HG03575 (cell line): ENCODE data around the gene ANOS1.
"Not testable (repeated sequence)": the region's sequence is repeated elsewhere in the genome, so short reads cannot be mapped to it uniquely, and the experiment has no call there.

Source experiments
- ATAC-seq: cut with Tn5 transposase; IDR thresholded peaks from one replicate; pipeline ENCODE4 v1.9.1; 2021; ENCODE audit not compliant: unreplicated experiment, insufficient number of reproducible peaks, low FRiP score; ENCODE audit errors: extremely low read depth

Gene ANOS1

DNA sequence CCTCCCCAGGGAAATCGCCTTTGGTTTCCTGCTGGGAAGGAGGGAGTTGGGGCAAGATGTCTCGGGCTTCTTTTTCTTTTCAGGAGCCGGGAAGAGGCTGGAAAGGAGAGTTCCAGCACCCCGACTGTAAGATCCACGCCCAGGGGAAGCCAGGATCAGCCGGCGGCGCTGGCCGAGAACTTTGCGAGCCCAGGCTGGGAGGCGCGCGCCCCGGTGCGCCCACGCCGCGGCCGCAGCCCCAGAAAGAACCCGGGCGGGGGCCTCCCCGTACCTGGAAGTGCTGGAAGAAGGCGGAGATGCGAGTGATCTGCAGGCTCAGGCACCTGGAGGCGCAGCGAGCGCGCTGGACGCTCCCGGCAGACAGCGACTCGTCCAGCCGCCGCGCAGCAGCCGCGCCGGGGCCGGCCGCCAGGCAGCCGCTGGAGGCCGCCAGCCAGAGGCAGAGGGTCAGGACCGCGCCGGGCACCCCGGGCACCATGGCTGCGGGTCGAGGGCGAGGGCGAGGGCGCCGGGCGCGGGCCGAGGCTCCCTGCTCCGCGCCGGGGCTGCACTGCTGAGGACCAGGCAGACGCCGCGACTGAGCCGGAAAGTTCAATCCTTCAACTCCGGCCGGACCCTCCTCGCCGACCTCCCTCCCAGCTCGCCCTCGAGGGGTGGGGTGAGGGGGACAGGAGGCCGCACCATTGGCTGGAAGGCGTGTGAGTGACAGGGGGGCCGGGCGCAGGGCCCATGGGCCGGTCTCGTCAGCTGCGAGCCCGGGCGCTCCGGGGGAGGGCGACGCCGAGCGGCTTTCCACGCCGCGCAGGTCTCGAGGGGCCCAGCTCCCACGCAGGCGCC is at the start of gene ANOS1:
Gene ANOS1 (minus strand): TSS at position 579 of the 837 bp plus-strand sequence. CDS start 101 bp downstream, at position 478.
- no peak for ATAC-seq

DNA sequence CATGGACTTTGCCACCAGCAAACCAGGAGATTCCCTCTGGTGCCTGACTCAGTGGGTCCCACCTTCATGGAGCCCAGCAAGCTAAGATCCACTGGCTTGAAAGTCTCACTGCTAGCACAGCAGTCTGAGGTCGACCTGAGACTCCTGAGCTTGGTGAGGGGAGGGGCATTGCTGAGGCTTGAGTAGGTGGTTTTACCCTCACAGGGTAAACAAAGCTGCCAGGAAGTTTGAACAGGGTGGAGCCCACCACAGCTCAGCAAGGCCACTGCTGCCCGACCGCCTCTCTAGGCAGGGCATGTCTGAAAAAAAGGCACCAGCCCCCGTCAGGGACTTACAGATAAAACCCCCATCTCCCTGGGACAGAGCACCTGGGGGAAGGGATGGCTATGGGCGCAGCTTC is 41.2 kb upstream of the ANOS1 start:
- ATAC-seq = no peak

- no peak for ATAC-seq
Measured at GRCh38 chrX:8760021-8760420, 28.1 kb upstream of the ANOS1 start.

DNA sequence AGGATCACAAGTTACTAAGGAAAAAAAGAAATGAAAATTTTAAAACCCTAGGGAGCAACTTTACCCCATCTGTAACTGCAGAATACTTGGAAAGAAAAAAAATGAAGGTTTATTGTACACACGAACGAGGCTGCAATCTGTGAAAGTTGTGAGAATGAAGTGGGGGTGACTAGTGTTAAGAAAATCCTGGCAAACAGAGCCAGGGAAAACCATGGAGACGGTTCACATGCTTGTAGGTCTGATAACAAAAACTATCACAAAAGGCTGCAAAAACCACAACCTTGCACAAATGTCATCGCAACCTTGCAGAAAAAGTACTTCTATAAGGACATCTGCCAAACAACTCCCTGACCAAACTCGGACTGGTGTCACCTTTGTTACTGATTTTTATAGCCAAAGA is 26.8 kb upstream of the ANOS1 start:
- not testable (repeated sequence) for ATAC-seq

DNA sequence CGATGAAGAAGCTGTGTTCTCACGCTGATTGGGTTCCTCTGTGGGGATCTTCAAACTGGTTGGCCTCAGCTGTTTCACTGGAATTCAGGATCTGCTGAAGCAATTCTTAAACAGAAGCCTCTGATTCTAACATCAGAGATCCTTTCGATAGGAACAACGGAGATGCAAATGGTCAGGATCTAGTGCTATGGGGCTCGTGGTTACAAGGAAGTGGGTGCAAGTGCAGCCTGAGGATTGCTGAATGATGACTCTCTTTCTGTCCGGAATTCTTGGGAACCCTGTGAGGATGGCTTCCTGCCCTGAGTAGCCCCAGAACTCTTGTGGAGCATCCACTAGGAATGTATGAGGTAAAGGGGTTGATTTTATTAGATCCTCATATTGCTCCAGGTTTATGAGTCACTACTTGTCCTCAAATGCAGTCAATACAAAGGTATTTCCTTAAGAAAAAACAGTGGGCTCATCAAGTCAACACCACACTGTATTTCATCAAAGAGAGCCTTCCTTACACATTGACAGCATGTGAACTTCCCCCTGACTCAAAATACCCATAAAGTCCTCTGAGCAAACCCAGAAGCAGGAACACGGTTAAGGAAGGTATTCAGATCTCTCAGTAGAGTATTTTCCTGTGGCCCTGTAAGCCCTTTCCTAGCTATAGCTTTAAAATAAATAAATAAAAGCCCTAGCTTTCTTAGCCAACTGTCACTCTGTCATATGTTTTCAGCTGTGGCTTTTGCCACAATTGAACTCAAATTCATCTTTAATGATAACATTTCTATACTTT is 25.9 kb upstream of the ANOS1 start:
- not testable (repeated sequence) for ATAC-seq

- no peak for ATAC-seq
Measured at GRCh38 chrX:8755813-8756212, 23.9 kb upstream of the ANOS1 start.

DNA sequence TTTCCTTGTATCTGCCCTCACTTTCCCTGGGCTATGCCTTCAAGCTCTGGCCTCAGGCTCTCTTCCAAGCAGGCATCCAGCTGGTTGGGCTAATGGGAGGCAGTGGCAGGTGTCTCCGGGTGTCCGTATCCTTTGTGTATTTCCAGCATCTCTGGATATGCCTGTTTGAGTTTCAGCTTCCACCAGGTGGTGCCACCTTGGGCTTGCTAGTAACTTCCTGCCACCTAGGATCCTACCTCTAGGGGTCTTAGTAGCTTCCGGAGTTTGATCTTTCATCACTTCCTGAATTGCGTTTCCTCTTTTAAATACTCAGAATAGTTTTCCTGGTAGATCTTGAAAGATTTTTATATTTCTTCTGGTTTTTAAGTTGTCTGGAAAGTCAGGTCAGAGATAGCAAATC is 23.2 kb upstream of the ANOS1 start:
- ATAC-seq = no peak

DNA sequence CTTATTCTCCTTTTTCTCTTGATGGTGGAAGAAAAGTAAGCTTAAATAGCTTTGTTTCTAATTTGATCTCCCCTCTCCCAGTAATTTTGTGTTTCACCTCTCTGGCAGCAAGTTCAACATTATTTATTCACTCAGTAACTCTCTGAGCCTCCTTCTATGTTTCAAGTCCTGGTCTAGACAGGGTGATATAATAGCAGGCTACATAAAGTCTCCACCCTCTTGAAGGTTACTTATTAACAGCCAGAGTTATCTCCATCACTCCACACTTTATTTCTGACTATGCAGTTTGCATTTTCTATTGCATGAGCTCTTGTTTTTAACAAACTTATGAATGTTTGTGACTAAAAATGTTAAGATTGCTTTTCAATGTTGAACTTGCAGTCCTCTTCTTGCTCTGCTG is 17.8 kb upstream of the ANOS1 start:
- ATAC-seq = no peak

DNA sequence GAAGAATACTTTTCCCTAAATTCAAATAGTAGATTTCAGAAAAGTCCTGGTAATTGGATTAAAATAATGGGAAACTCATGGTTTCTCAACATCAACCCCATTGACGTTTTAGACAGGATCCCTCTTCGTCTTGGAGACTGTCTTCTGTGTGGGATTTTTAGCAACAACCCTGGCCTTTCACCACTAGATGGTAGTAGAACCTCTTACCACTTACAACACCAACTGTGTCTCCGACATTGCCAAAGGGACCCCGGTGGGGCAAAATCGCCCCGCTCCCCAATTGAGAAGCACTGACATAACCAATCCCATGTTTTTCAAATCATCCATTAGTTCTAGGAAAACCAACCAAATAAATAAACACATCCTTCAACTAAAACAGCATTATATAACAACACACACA is 16.9 kb upstream of the ANOS1 start:
- no peak for ATAC-seq

GRCh38 chrX:8743126-8743732 is 11.3 kb upstream of the ANOS1 start:
- ATAC-seq = no peak

- ATAC-seq = no peak
Measured at GRCh38 chrX:8741981-8742380, 10.0 kb upstream of the ANOS1 start.

DNA sequence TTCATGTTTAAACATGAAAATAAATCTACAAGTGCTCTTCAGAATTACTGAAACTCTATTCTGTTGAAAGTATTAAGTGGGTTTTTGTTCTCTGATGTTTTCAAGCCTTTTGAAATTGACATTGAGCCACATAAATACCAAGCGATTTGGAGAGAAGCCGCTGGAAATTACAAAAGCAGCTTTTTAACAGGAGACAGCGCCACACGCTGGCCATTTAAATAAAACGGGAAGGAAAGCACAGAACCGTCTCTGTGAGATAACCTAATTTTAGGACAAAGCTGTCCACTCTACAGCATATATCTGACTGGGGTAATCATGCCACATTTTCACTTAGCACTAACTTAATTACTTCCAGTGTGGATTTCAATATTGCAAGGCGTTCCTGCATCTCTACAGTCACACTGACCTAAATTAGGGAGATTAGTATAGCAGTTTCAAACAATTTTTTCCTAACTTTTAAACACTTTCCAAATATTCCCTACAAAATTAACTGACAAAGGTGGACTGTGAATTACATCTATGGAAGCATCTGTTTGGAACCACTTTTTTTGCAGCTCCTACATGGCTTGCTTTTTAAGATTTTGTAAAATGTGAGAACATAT is 6.8 kb upstream of the ANOS1 start:
- no peak for ATAC-seq

DNA sequence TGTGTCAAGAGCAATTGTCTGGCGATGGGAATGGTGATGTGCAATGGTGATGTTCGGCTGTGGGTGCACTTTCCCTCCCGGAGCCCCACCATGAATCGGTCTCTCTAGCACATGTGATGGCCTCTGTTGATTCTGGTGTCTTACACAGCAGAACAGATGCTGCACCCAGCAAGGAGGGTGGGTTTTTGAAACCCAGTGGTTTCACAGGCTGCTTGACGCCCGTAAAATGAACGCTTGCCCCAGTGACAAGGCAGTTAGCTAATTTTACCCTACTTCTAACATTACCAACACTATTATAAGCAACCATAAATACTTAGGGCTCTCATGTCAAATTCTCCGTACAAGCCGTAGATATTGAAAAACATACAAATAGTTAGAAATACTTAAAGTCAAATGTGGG is 5.9 kb upstream of the ANOS1 start:
- no peak for ATAC-seq

DNA sequence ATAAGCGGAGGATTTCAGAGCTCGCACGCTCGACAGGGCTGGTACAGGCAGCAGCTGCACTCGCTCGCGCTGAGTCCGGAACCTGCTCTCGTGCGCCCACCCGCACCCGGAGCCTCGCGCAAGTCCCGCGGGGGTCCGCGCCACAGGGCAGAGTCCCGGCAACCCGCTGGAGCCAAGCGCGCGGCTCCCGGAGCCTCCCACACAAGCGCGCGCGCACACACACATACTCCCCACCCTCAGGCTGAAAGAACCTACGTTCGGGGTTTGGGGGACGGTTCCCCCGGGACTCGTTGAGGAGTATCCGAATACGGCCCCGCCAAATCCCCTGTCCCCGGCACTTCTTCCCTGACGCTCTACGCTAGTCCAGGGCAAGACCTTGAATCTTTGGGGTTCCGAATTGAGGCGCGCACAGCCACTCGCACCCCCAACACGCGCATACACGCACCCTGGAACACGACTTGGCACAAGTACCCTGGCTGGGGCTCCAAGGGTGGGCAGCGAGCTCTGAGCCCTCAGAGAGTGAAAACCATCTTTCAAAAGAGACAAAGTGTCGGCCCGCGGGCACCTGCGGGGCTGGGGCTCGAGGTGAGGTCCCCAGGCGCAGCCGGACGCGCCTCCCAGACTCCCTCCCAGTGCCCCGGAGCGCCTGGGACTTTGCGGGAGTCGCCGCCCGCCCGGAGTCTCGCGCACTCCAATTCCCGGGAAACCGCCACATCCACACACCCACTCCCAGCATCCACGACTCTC is 952 bp downstream of the ANOS1 start:
- no peak for ATAC-seq

DNA sequence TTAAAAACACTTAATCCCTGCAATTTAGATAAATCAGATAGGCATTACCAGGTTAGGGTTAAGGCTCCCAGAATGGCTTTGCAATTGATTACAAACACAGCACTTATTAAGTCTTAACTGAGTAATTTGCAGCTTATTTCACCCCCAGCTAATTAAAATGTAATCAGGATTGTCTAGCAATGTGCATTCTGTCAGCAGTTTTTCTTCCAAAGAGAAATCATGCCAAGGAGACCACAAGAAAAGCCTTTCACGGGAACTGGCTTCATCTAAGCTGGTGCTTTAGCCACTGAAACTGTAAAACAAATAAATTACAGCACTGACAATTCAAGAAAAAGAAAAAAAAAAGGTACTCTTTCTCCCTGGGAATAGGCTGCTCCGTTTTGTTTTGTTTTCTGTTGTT is 2.1 kb downstream of the ANOS1 start:
- no peak for ATAC-seq

DNA sequence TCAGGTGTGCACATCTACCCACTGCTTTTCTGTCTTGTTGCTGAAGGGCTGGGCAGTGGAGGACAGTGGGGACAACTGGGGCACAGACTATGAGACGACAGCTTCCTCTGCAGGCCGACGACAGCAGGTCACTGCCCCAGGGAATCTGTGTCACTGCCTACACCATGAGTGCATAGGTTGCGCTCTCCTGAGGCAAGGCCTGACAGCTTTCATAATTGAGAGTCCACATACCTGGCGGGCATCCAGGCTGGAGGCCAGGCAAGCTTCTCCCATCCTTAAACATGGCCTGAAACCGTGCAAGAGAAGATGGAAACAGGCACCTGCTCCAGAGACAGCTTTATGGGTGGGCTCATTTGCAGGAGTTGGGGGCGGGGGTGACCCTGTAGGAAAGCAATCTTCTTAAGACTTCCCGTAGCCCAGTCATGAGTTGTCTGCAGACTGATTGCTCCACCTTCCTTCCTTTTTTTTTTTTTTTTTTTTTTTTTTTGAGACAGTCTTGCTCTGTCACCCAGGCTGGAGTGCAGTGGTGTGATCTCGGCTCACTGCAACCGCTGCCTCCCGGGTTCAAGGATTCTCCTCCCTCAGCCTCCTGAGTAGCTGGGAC is 2.9 kb downstream of the ANOS1 start:
- no peak for ATAC-seq

GRCh38 chrX:8726031-8726652 is 5.8 kb downstream of the ANOS1 start:
- ATAC-seq = no peak

GRCh38 chrX:8724300-8724699 is 7.6 kb downstream of the ANOS1 start:
- ATAC-seq = no peak
